HG03060 (cell line): ENCODE results near the gene ESCO1.
"Not testable (repeated sequence)": the region's sequence is repeated elsewhere in the genome, so short reads cannot be mapped to it uniquely, and the experiment has no call there.

Experiments used
- ATAC-seq: cut with Tn5 transposase; IDR thresholded peaks from one replicate; pipeline ENCODE4 v1.9.1; 2021; ENCODE audit warnings: low read depth, moderate number of reproducible peaks; ENCODE audit not compliant: unreplicated experiment

ESCO1 gene

DNA sequence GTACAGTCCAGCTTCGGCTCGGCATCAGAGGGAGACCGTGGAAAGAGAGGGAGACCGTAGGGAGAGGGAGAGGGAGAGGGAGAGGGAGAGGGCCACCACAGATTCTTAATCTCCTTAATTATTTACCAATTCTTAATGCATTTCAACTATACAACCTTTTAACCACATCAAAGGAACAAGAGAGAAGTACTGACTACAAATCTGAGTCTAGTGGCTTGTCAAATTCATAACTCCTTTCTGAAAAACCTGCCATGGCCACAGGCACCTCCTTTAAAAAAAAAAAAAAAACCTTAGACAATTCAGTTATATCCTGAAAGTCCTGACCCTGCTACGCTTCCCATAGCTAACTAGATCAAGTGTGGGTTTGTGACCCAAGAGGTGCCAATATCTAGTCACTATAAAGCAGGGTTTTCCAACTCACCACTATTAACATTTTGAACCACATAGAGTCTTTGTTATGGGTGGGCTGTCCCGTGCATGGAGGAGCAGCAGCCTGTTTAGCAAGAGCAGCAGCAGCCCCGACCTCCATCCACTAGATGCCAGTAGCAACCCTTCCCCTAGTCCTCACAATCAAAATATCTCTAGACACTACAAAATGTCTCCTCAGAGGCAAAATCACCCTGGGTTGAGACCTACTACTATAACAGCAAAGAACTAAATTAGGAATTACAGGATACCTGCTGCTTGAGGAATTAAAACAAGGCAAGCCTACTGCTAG is 6.8 kb downstream of the ESCO1 start:
- ATAC-seq = no peak

GRCh38 chr18:21592361-21592760 is 8.1 kb downstream of the ESCO1 start:
- ATAC-seq = not testable (repeated sequence)

DNA sequence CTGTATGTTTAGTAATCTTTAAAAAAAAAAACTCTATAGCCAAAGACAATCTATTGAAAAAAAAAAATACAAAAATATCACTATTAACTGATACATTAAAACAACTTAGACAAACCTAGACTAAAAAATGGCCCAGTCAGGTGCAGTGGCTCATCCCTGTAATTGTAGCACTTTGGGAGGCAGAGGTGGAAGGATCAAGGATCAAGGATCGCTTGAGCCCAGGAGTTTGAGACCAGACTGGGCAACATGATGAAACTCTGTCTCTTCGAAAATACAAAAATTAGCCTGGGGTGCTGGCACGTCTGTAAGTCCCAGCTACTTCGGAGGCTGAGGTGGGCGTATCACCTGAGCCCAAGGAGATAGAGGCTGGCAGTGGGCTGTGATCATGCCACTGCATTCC is 16.1 kb downstream of the ESCO1 start:
- no peak for ATAC-seq

GRCh38 chr18:21575656-21576055 is 24.8 kb downstream of the ESCO1 start:
- no peak for ATAC-seq

GRCh38 chr18:21571772-21572171 is 28.7 kb downstream of the ESCO1 start:
- ATAC-seq = no peak

- ATAC-seq = no peak
Observed at GRCh38 chr18:21559195-21559594, 41.3 kb downstream of the ESCO1 start.

GRCh38 chr18:21557607-21558253 is 42.8 kb downstream of the ESCO1 start:
- ATAC-seq = no peak

GRCh38 chr18:21550510-21550970 is 50.0 kb downstream of the ESCO1 start:
- ATAC-seq = no peak

DNA sequence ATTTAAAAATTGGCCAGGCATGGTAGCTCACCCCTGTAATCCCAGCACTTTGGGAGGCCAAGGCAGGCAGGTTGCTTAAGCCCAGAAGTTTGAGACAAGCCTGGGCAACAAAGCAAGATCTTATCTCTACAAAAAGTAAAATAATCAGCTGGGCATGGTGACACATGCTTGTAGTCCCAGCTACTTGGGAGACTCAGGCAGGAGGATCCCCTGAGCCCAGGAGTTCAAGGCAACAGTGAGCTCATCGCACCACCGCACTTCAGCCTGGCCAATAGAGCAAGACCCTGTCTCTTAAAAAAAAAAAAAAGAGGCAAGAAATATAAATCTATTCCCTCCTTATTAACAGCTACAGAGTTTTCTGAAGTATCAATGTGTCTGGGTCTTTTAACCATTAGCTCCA is 51.9 kb downstream of the ESCO1 start:
- ATAC-seq = no peak

DNA sequence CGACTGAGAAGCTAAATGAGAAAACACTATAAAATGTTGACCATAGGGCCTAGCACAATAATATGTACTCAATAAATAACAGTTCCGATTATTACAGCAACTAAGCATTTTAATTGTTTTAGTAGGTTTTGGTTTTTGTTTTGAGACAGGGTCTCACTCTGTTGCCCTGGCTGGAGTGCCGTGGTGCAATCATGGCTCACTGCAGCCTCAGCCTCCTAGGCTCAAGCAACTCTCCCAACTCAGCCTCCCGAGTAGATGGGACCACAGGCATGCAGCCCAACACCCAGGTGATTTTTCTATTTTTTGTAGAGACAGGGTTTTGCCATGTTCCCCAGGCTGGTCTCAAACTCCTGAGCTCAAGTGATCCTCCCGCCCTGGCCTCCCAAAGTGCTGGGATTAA is 54.1 kb downstream of the ESCO1 start:
- ATAC-seq = no peak

DNA sequence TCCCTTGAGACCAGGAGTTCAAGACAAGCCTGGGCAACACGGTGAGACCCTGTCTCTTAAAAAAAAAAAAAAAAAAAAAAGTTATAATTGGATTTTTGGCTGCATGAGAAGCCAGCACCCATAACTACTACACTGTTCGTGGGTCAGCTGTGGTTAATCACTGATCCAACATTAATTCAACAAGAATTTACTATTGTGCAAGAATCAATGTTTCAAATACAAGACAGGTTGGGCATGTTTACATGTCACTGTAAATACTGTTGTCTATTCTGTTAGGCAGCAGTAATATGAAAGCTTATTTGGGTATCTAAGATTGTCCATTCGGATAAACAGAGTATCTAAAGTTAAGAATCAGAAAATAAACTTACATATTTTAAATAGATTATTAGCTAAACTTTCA is 62.3 kb downstream of the ESCO1 start:
- no peak for ATAC-seq

- no peak for ATAC-seq
Observed at GRCh38 chr18:21534327-21534726, 66.2 kb downstream of the ESCO1 start.

DNA sequence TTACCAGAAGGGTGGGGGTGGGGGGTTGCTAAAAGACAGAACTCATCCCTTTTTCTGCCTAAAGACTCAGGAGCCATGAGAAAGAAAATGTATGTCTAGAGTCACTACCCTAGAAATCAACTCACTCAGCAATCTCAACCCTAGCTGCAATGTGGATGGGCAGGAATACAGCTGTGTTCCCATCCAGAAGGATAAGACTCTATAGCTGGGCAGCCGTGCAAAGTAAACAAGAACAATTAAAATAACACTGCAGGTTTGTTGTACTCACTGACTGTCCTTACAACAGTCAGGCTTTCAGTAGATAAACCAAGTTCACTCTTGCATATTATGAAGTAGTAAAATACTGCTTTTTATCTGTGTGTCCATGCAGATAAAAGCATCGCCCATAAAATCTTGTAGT is 74.0 kb downstream of the ESCO1 start:
- no peak for ATAC-seq

GRCh38 chr18:21525916-21526315 is 74.6 kb downstream of the ESCO1 start:
- ATAC-seq = no peak

DNA sequence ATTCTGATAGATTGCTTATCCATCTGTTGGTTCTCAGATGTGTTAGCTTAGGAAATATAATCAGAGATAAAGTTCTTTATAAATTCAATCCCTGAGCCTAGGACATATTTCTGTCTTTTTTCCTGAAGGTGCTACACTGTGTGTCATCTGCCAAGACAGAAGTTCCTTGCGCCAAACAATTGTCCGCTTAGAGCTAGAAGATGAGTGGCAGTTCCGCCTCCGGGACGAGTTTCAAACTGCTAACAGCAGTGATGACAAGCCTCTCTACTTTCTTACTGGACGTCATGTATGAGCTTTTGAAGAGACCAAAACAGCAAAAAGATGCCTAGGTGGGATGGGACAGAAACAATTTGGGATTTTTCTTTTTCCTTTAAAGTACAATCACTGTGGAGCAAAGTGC is 78.0 kb downstream of the ESCO1 start:
- ATAC-seq = no peak

DNA sequence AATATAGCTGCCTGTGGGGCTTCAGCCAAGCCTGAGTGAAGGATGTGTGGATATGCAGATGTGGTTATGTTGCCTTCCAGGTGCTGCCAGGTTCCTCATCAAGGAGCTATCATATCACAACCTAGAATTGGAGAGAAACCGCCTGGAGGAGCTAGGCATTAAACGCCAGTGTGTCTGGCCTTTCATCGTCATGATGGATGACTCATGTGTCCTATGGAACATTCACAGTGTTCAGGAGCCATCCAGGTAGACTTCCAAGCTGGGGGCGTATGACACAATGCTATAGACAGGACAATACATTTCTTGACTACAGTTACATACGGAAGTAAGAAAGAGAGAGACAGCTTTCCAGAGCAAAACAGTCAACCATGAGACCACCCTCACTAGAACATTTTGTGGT is 86.8 kb downstream of the ESCO1 start:
- no peak for ATAC-seq

DNA sequence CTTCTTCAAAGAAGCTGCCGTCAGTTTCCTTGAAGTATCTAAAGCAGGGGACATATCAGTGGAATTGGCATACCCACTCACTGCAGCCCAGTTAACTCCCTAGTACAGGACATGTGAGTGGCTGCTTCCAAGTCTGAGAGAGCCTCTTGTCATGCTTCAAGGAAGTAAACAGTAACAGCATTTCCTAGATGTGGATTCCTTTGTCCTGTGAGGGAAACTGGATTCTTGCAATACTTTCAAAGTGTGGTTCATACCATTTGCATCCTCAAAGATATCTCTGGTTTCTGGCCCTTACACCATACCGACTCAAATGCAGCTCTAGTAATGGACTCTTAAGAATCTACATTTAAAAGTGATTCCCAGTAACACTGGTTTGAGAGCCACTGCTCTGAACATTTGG is 87.2 kb downstream of the ESCO1 start:
- no peak for ATAC-seq

DNA sequence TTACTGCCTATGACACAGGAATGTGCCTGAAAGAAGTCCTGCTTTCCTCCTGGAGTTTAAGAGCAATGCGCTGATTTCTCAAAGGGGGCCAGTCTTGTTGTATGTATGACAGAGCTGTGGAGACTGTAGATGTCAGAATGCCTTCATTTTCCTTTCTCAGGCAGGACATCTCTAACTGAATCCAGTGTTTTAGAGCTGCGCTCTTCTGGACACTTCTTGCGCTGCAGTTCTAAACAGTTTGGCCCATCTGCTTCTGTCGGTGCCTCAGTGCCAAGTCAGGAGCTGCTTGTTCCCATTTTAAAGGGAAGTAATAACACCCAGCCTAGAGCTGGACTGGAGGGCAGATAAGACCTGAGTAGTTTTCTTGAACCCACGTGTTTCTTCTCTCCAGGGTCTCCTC is 91.4 kb downstream of the ESCO1 start:
- no peak for ATAC-seq

- ATAC-seq = no peak
Observed at GRCh38 chr18:21507913-21508701, 92.4 kb downstream of the ESCO1 start.

GRCh38 chr18:21502661-21503060 is 97.8 kb downstream of the ESCO1 start:
- ATAC-seq = no peak

DNA sequence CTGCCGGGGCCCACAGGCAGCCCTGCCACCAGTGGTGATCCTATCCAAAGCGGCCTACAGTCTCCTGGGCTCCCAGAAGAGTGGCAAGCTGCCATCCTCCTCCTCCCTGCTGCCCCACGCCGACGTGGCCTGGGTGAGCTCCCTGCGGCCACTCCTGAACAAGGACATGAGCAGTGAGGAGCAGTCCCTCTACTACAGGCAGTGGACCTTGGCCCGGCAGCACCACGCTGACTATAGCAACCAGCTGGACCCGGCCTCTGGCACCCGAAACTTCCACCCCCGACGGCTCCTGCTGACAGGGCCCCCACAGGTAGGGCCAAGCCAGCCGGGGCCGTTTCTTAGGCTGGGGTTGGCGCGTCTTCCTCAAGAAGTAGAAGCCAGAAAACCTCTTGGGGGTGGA is 100.5 kb downstream of the ESCO1 start:
- no peak for ATAC-seq
